ENCODE results near the gene CUX1. TPM values are rescaled to one million over a fixed set of nuclear protein-coding genes. Genes with fewer than 3 reads are reported as not detected.
"Not testable (repeated sequence)": the region's sequence is repeated elsewhere in the genome, so short reads cannot be mapped to it uniquely, and the experiment has no call there.

The CUX1 gene
- total RNA-seq, 1 experiment from 2014 or later = 116 TPM

DNA sequence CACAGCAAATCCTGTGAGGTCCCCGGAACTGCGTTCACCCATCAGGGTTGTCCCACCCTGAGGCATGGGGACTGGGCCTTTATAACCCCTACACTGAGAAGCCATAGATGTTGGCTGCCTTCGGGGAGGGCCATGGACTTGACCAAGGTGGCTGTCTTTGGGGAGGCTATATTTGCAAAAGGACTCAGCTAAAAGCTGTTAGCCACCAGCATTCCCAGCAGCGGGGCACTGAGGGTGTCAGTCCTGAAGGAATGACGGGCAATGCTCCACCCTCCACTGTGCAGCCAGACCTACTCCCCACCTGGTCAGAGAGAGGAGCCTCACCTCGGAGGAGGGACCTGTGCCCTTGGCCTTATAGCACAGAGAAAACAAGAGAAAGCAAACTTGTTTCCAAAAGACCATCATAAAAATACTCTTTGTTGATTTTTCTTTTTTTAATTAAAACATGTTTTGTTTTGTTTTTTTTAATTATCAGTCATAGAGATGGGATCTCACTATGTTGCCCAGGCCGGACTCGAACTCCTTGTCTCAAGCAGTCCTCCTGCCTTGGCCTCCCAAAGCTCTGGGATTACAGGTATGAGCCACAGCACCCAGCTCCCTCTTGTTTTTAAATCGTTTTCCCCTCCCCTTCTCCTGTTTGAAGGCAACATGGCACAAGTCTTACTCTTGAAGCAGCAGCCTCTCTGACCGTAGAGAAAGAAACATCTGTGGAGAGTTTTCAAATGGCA lies 26.7 kb upstream of the CUX1 start:
- POLR2A ChIA-PET = interaction anchor here (0.6 kb wide), 1 partner anchor 223 kb away, joined by 5 read pairs; no protein-coding TSS in a partner anchor
- no peaks in the 10 kb centered on the region for H3K27me3 Mint-ChIP-seq (ENCODE audit: insufficient read depth, unreplicated experiment)
- no peak overlapping the region for H3K27ac Mint-ChIP-seq (ENCODE audit: unreplicated experiment)
- TF ChIP-seq, protein P1, sequence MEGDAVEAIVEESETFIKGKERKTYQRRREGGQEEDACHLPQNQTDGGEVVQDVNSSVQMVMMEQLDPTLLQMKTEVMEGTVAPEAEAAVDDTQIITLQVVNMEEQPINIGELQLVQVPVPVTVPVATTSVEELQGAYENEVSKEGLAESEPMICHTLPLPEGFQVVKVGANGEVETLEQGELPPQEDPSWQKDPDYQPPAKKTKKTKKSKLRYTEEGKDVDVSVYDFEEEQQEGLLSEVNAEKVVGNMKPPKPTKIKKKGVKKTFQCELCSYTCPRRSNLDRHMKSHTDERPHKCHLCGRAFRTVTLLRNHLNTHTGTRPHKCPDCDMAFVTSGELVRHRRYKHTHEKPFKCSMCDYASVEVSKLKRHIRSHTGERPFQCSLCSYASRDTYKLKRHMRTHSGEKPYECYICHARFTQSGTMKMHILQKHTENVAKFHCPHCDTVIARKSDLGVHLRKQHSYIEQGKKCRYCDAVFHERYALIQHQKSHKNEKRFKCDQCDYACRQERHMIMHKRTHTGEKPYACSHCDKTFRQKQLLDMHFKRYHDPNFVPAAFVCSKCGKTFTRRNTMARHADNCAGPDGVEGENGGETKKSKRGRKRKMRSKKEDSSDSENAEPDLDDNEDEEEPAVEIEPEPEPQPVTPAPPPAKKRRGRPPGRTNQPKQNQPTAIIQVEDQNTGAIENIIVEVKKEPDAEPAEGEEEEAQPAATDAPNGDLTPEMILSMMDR (IDR thresholded peaks at IDR 0.05; ENCODE audit: insufficient read depth in 1 of 2, low read depth in 1 of 2, low read length in 1 of 2, severe bottlenecking in 1 of 2, unreplicated experiment in 1 of 2) = no peak
- H3K9me3 ChIP-seq = 0 out of 2 replicates have a peak, but pooled peaks cover 8% of the 10 kb centered on the region
- H3K36me3 ChIP-seq (ENCODE audit: control insufficient read depth, insufficient read depth, low read length) = no peaks in the 10 kb centered on the region
- no peaks in the 10 kb centered on the region for H3K36me3 Mint-ChIP-seq (ENCODE audit: insufficient read depth, unreplicated experiment)
- H3K27me3 ChIP-seq (replicated peaks; ENCODE audit: control insufficient read depth, insufficient read depth, low read length) = no peaks in the 10 kb centered on the region
- intact Hi-C loops (cut with micrococcal nuclease; ENCODE audit: unreplicated experiment) = no loop called here
- BruUV-seq (replicated peaks) = no TSS peak
- CTCF ChIA-PET = no interaction called here
- no peak overlapping the region for H3K4me3 Mint-ChIP-seq (ENCODE audit: unreplicated experiment)
- no peaks in the 10 kb centered on the region for H3K9me3 Mint-ChIP-seq (ENCODE audit: unreplicated experiment)
- H3K4me1 Mint-ChIP-seq (ENCODE audit: low read depth, unreplicated experiment) = no peaks in the 10 kb centered on the region
- DNase-seq = no peak
- no peak overlapping the region for H3K4me3 ChIP-seq (ENCODE audit: low read depth, low read length)
- H3K4me1 ChIP-seq = no peaks in the 10 kb centered on the region

GRCh38 chr7:101792051-101792681 lies 25.3 kb upstream of the CUX1 start:
- intact Hi-C loops (cut with micrococcal nuclease; ENCODE audit: unreplicated experiment) = no loop called here
- POLR2A ChIA-PET = no interaction called here
- H3K4me1 Mint-ChIP-seq (ENCODE audit: low read depth, unreplicated experiment) = peaks cover 5% of the 10 kb centered on the region
- TF ChIP-seq, protein P1 (IDR thresholded peaks at IDR 0.05; ENCODE audit: insufficient read depth in 1 of 2, low read depth in 1 of 2, low read length in 1 of 2, severe bottlenecking in 1 of 2, unreplicated experiment in 1 of 2) = no peak
- H3K36me3 ChIP-seq (ENCODE audit: control insufficient read depth, insufficient read depth, low read length) = no peaks in the 10 kb centered on the region
- H3K4me3 ChIP-seq (ENCODE audit: low read depth, low read length) = no peak overlapping the region
- CTCF ChIA-PET = no interaction called here
- no peaks in the 10 kb centered on the region for H3K4me1 ChIP-seq
- no peak overlapping the region for H3K27ac Mint-ChIP-seq (ENCODE audit: unreplicated experiment)
- H3K4me3 Mint-ChIP-seq (ENCODE audit: unreplicated experiment) = no peak overlapping the region
- no peaks in the 10 kb centered on the region for H3K9me3 Mint-ChIP-seq (ENCODE audit: unreplicated experiment)
- no peaks in the 10 kb centered on the region for H3K27me3 ChIP-seq (replicated peaks; ENCODE audit: control insufficient read depth, insufficient read depth, low read length)
- H3K9me3 ChIP-seq = 0 out of 2 replicates have a peak, but pooled peaks cover 8% of the 10 kb centered on the region
- no peaks in the 10 kb centered on the region for H3K27me3 Mint-ChIP-seq (ENCODE audit: insufficient read depth, unreplicated experiment)
- BruUV-seq (replicated peaks) = no TSS peak
- H3K36me3 Mint-ChIP-seq (ENCODE audit: insufficient read depth, unreplicated experiment) = peaks cover 5% of the 10 kb centered on the region
- DNase-seq = no peak

GRCh38 chr7:101792682-101793071 lies 24.7 kb upstream of the CUX1 start:
- H3K9me3 Mint-ChIP-seq (ENCODE audit: unreplicated experiment); H3K4me1 ChIP-seq; H3K9me3 ChIP-seq; H3K4me1 Mint-ChIP-seq (ENCODE audit: low read depth, unreplicated experiment); DNase-seq; CTCF ChIA-PET; POLR2A ChIA-PET; H3K27ac Mint-ChIP-seq (ENCODE audit: unreplicated experiment); BruUV-seq (replicated peaks); intact Hi-C loops (cut with micrococcal nuclease; ENCODE audit: unreplicated experiment); H3K27me3 ChIP-seq (replicated peaks; ENCODE audit: control insufficient read depth, insufficient read depth, low read length); H3K36me3 Mint-ChIP-seq (ENCODE audit: insufficient read depth, unreplicated experiment); H3K36me3 ChIP-seq (ENCODE audit: control insufficient read depth, insufficient read depth, low read length); H3K27me3 Mint-ChIP-seq (ENCODE audit: insufficient read depth, unreplicated experiment); H3K4me3 ChIP-seq (ENCODE audit: low read depth, low read length); H3K4me3 Mint-ChIP-seq (ENCODE audit: unreplicated experiment): not testable (repeated sequence)

All from Caco-2 (cell line).